ENCODE results near the gene ATXN1.

ATXN1 gene

DNA sequence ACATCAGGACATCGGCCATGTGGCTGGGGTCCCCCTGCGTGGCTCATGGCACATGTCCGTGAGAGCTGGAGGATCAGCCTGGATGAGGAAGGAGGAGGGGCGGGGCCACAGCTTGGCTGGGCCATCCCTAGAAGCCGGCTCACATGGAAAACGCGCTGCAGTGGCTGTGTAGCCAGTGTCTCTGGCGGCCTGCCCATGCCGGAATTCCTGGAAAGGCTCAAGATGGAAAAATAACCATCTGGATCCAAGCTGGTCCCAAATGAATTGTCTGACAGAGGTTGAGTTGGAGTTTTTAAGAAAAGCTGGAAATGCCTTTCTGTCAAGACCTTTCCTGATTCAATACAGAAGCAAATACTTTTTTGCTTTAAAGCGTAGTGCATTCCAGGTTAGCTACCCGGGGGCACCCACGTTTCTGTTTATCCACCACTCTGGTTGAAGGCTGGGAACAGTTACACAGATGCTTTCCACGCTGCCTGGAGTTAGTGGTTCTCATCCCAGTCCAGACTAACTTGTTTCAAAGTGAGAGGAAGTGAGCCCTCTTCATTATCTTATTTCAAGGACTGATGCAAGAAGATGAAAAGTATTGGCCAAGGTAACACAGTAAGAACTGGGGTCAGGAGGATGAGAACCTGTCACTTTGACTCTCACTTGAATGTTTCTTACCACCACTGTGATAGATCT lies 423.8 kb downstream of the ATXN1 start:
- DNase-seq (ENCODE audit: low spot score): no peak

GRCh38 chr6:16336911-16337294 lies 424.4 kb downstream of the ATXN1 start:
- no peak for DNase-seq (ENCODE audit: low spot score)
- TF ChIP-seq CTCF (IDR thresholded peaks at IDR 0.05; ENCODE audit: extremely low read depth, missing control alignments): no peak

More for the DNA sequence above, 423.8 kb downstream of the ATXN1 start:
- TF ChIP-seq CTCF (IDR thresholded peaks at IDR 0.05; ENCODE audit: extremely low read depth, missing control alignments): no peak

DNA sequence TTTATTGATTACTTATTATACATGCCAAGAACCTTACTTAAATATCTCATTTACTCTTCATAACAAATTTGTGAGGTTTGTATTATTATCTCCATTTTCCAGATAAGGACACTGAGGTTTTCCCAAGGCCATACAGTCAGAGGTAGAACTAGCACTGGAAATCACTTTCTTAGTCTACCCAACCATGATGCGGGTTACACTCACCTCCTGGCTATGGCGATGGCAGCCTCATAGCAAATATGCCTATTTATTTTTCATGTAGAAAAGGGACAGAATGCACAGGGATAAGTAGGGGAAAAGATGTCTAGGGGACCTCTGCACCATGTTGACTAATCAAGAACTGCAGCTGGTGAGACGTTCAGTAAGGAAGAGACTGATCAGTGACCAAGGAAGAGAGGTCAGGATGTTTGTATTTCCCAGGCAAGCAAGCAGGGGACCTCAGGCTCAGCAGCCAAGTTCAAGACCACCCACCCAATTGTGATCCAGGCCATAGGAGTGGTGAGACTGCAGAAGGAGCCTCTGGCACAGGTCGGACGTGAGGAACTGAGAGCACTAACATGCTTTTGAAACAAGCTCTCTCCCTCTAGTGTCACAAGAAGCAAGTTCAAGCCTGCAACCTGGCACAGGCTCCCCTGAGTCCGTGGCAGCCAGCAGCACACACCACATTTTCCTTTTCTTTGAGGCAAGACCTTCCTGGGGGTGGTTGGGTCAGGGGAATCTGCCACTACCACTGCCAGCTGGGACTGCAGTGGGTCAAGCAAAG lies 425.0 kb downstream of the ATXN1 start:
- no peak for TF ChIP-seq CTCF (IDR thresholded peaks at IDR 0.05; ENCODE audit: extremely low read depth, missing control alignments)
- no peak for DNase-seq (ENCODE audit: low spot score)

GRCh38 chr6:16335176-16335575 lies 426.1 kb downstream of the ATXN1 start:
- no peak for DNase-seq (ENCODE audit: low spot score)
- TF ChIP-seq CTCF (IDR thresholded peaks at IDR 0.05; ENCODE audit: extremely low read depth, missing control alignments): no peak

GRCh38 chr6:16334671-16335070 lies 426.6 kb downstream of the ATXN1 start:
- DNase-seq (ENCODE audit: low spot score): no peak
- TF ChIP-seq CTCF (IDR thresholded peaks at IDR 0.05; ENCODE audit: extremely low read depth, missing control alignments): no peak

- DNase-seq (ENCODE audit: low spot score): no peak
These were observed 427.7 kb downstream of the ATXN1 start for GRCh38 chr6:16333580-16333979.

More at GRCh38 chr6:16333580-16333979, 427.7 kb downstream of the ATXN1 start:
- TF ChIP-seq CTCF (IDR thresholded peaks at IDR 0.05; ENCODE audit: extremely low read depth, missing control alignments): no peak
